Karpas-422 (cell line): Measurements from ENCODE around the gene RARS2. TPM values are rescaled to one million over a fixed set of nuclear protein-coding genes. Genes with fewer than 3 reads are reported as not detected.

Experiments
- DNase-seq: peaks from one replicate; pipeline ENCODE4 v3.0.0-alpha.2; 2015
- H2AFZ ChIP-seq: fragments of 200-600 bp; sonication (generic); 2 replicates; pipeline ENCODE4 v1.6.1; 2014; ENCODE audit warnings: antibody characterized with exemption, low read length, mixed read lengths
- H3K27ac ChIP-seq: fragments of 200-600 bp; sonication (generic); 2 replicates; pipeline ENCODE4 v1.5.1; 2014; ENCODE audit warnings: mild to moderate bottlenecking, low read length, moderate library complexity
- H3K27me3 ChIP-seq: fragments of 200-600 bp; sonication (generic); 2 replicates; pipeline ENCODE4 v1.6.1; 2014; ENCODE audit warnings: low read length, mixed read lengths
- H3K36me3 ChIP-seq: fragments of 200-600 bp; sonication (generic); 2 replicates; pipeline ENCODE4 v1.6.1; 2014; ENCODE audit warnings: low read length, mixed read lengths; ENCODE audit not compliant: insufficient read depth
- H3K4me1 ChIP-seq: fragments of 200-600 bp; sonication (generic); 2 replicates; pipeline ENCODE4 v1.6.1; 2014; ENCODE audit warnings: mild to moderate bottlenecking, low read length, mixed read lengths
- H3K4me2 ChIP-seq: fragments of 200-600 bp; sonication (generic); 2 replicates; pipeline ENCODE4 v1.6.1; 2014; ENCODE audit warnings: low read length, low read depth, mild to moderate bottlenecking; ENCODE audit not compliant: poor library complexity, severe bottlenecking
- H3K4me3 ChIP-seq: fragments of 200-600 bp; sonication (generic); 2 replicates; pipeline ENCODE4 v1.5.1; 2014; ENCODE audit warnings: mild to moderate bottlenecking, antibody characterized with exemption, low read length, mixed read lengths
- H3K79me2 ChIP-seq: fragments of 200-600 bp; sonication (generic); 2 replicates; pipeline ENCODE4 v1.6.1; 2014; ENCODE audit warnings: mild to moderate bottlenecking, low read length, mixed read lengths
- H3K9ac ChIP-seq: fragments of 200-600 bp; sonication (generic); 2 replicates; pipeline ENCODE4 v1.6.0; 2014; ENCODE audit warnings: low read length
- H3K9me2 ChIP-seq: fragments of 200-600 bp; sonication (generic), shearing (Covaris generic); replicated peaks from 2 replicates; pipeline ENCODE4 v1.6.0; 2014; ENCODE audit warnings: mild to moderate bottlenecking, low read length, moderate library complexity; ENCODE audit not compliant: insufficient read depth
- H3K9me3 ChIP-seq: fragments of 300-700, 200-600 bp; sonication (generic); 2 replicates; pipeline ENCODE4 v1.6.1; 2014; ENCODE audit warnings: low read length, mixed read lengths
- H4K20me1 ChIP-seq: fragments of 200-600 bp; sonication (generic); 2 replicates; pipeline ENCODE4 v1.6.1; 2014; ENCODE audit warnings: mild to moderate bottlenecking, antibody characterized with exemption, low read length, low read depth; ENCODE audit not compliant: insufficient read depth
- total RNA-seq: library from RNA; depleted of rRNA; stranded (reverse); fragments of >200 nt; shearing (Covaris generic); gene quantifications from 2 replicates; pipeline ENCODE4 v1.2.3, GENCODE V29; 2014; ENCODE audit warnings: low replicate concordance

RARS2 gene
- total RNA-seq, 1 experiment from 2014 or later = 27.7 TPM

- Histone ChIP-seq H3K9ac (no peak overlapping the region), H3K27ac (no peak overlapping the region), H2AFZ (no peak overlapping the region), H4K20me1 (no peaks in the 10 kb centered on the region), H3K4me3 (no peak overlapping the region), H3K4me2 (no peak overlapping the region), H3K36me3 (peaks cover 60% of the 10 kb centered on the region), H3K9me2 (no peaks in the 10 kb centered on the region), H3K4me1 (no peaks in the 10 kb centered on the region), H3K27me3 (no peaks in the 10 kb centered on the region), H3K9me3 (peaks cover 9% of the 10 kb centered on the region; the same call in 1 of the 2 replicates), H3K79me2 (peaks cover 17% of the 10 kb centered on the region; the same call in 1 of the 2 replicates)
- no peak for DNase-seq
Observed at GRCh38 chr6:87543696-87544473, 45.9 kb downstream of the RARS2 start.

- no peak overlapping the region for H3K4me2 ChIP-seq
- H3K9me3 ChIP-seq = peaks cover 9% of the 10 kb centered on the region; the same call in 1 of the 2 replicates
- peaks cover 18% of the 10 kb centered on the region for H3K79me2 ChIP-seq
- H3K4me3 ChIP-seq = no peak overlapping the region
- H3K27me3 ChIP-seq = no peaks in the 10 kb centered on the region
- H3K4me1 ChIP-seq = peaks cover 10% of the 10 kb centered on the region
- no peak overlapping the region for H2AFZ ChIP-seq
- no peak for DNase-seq
- no peak overlapping the region for H3K9ac ChIP-seq
- H3K27ac ChIP-seq = no peak overlapping the region
- peaks cover 57% of the 10 kb centered on the region for H3K36me3 ChIP-seq
- no peaks in the 10 kb centered on the region for H4K20me1 ChIP-seq
- no peaks in the 10 kb centered on the region for H3K9me2 ChIP-seq
Observed at GRCh38 chr6:87541744-87542143, 48.0 kb downstream of the RARS2 start.

GRCh38 chr6:87541041-87541440 is 48.7 kb downstream of the RARS2 start:
- no peak overlapping the region for H3K4me2 ChIP-seq
- no peaks in the 10 kb centered on the region for H4K20me1 ChIP-seq

GRCh38 chr6:87540539-87540938 is 49.2 kb downstream of the RARS2 start:
- peaks cover 11% of the 10 kb centered on the region for H3K4me1 ChIP-seq
- no peak overlapping the region for H3K9ac ChIP-seq
- peaks cover 9% of the 10 kb centered on the region; the same call in 1 of the 2 replicates for H3K9me3 ChIP-seq
- DNase-seq = no peak
- H3K27me3 ChIP-seq = no peaks in the 10 kb centered on the region
- no peak overlapping the region for H2AFZ ChIP-seq
- H3K9me2 ChIP-seq = no peaks in the 10 kb centered on the region
- H3K4me3 ChIP-seq = no peak overlapping the region
- H3K36me3 ChIP-seq = peaks cover 54% of the 10 kb centered on the region
- no peak overlapping the region for H3K27ac ChIP-seq
- no peak overlapping the region for H3K4me2 ChIP-seq
- peaks cover 15% of the 10 kb centered on the region for H3K79me2 ChIP-seq
- no peaks in the 10 kb centered on the region for H4K20me1 ChIP-seq

More at GRCh38 chr6:87541041-87541440, 48.7 kb downstream of the RARS2 start:
- Histone ChIP-seq H2AFZ (no peak overlapping the region), H3K36me3 (peaks cover 57% of the 10 kb centered on the region), H3K4me1 (peaks cover 11% of the 10 kb centered on the region), H3K4me3 (no peak overlapping the region), H3K9me2 (no peaks in the 10 kb centered on the region), H3K27me3 (no peaks in the 10 kb centered on the region), H3K9me3 (peaks cover 9% of the 10 kb centered on the region; the same call in 1 of the 2 replicates), H3K79me2 (peaks cover 15% of the 10 kb centered on the region), H3K27ac (no peak overlapping the region), H3K9ac (no peak overlapping the region)
- DNase-seq = no peak

- no peaks in the 10 kb centered on the region for H4K20me1 ChIP-seq
- H3K27ac ChIP-seq = no peak overlapping the region
- H3K4me2 ChIP-seq = no peak overlapping the region
- peaks cover 49% of the 10 kb centered on the region for H3K36me3 ChIP-seq
- no peaks in the 10 kb centered on the region for H3K27me3 ChIP-seq
- H3K9me3 ChIP-seq = peaks cover 9% of the 10 kb centered on the region; the same call in 1 of the 2 replicates
- no peak overlapping the region for H3K9ac ChIP-seq
- no peak for DNase-seq
- no peaks in the 10 kb centered on the region for H3K9me2 ChIP-seq
- H3K4me3 ChIP-seq = no peak overlapping the region
- H3K4me1 ChIP-seq = peaks cover 11% of the 10 kb centered on the region
- no peak overlapping the region for H2AFZ ChIP-seq
- peaks cover 15% of the 10 kb centered on the region for H3K79me2 ChIP-seq
Observed at GRCh38 chr6:87539554-87539953, 50.2 kb downstream of the RARS2 start.

- H3K4me3 ChIP-seq = no peak overlapping the region
- peaks cover 41% of the 10 kb centered on the region for H3K36me3 ChIP-seq
- no peak overlapping the region for H3K4me2 ChIP-seq
- no peak overlapping the region for H3K9ac ChIP-seq
- H3K4me1 ChIP-seq = peaks cover 11% of the 10 kb centered on the region
- no peaks in the 10 kb centered on the region for H3K27me3 ChIP-seq
- H3K27ac ChIP-seq = no peak overlapping the region
- no peak for DNase-seq
- peaks cover 9% of the 10 kb centered on the region; the same call in 1 of the 2 replicates for H3K9me3 ChIP-seq
- peaks cover 17% of the 10 kb centered on the region for H3K79me2 ChIP-seq
- no peak overlapping the region for H2AFZ ChIP-seq
- no peaks in the 10 kb centered on the region for H3K9me2 ChIP-seq
- no peaks in the 10 kb centered on the region for H4K20me1 ChIP-seq
Observed at GRCh38 chr6:87538510-87539260, 51.1 kb downstream of the RARS2 start.

GRCh38 chr6:87534377-87535047 is 55.3 kb downstream of the RARS2 start:
- no peak overlapping the region for H3K9ac ChIP-seq
- no peak overlapping the region for H3K4me3 ChIP-seq
- H3K27ac ChIP-seq = no peak overlapping the region
- DNase-seq = no peak
- H3K9me3 ChIP-seq = peaks cover 1% of the 10 kb centered on the region; the same call in 1 of the 2 replicates
- H3K79me2 ChIP-seq = peaks cover 23% of the 10 kb centered on the region
- H3K27me3 ChIP-seq = no peaks in the 10 kb centered on the region
- no peak overlapping the region for H3K4me2 ChIP-seq
- no peak overlapping the region for H2AFZ ChIP-seq
- H3K9me2 ChIP-seq = no peaks in the 10 kb centered on the region
- H4K20me1 ChIP-seq = no peaks in the 10 kb centered on the region
- peaks cover 11% of the 10 kb centered on the region for H3K4me1 ChIP-seq
- peaks cover 16% of the 10 kb centered on the region for H3K36me3 ChIP-seq

- DNase-seq = no peak
- no peak overlapping the region for H3K9ac ChIP-seq
- no peak overlapping the region for H2AFZ ChIP-seq
- no peak overlapping the region for H3K4me3 ChIP-seq
- no peak overlapping the region for H3K27ac ChIP-seq
- H3K4me2 ChIP-seq = no peak overlapping the region
- no peaks in the 10 kb centered on the region for H3K9me3 ChIP-seq
- peaks cover 30% of the 10 kb centered on the region for H3K36me3 ChIP-seq
- H3K9me2 ChIP-seq = no peaks in the 10 kb centered on the region
- no peaks in the 10 kb centered on the region for H3K4me1 ChIP-seq
- H3K79me2 ChIP-seq = peaks cover 45% of the 10 kb centered on the region
- no peaks in the 10 kb centered on the region for H4K20me1 ChIP-seq
- H3K27me3 ChIP-seq = no peaks in the 10 kb centered on the region
Observed at GRCh38 chr6:87529221-87529620, 60.6 kb downstream of the RARS2 start.
